Esophagus squamous epithelium (tissue), 4 donors: ENCODE measurements around the gene MTA3.

Source experiments
- CTCF ChIP-seq, 6 experiments: fragments of 450-650 bp in 4 of 6; fragments of 200-600 bp in 2 of 6; sonication (generic) in 2 of 6; IDR thresholded peaks; one replicate each; pipeline ENCODE4 v1.5.1; 2016 to 2019; ENCODE audit warnings: antibody characterized with exemption in 6 of 6, mild to moderate bottlenecking in 4 of 6, moderate library complexity in 4 of 6
- POLR2A ChIP-seq, 4 donors: fragments of 450-650 bp; IDR thresholded peaks; one replicate each; pipeline ENCODE4 v1.6.1; 2017; ENCODE audit warnings: antibody characterized with exemption in 4 of 4, mild to moderate bottlenecking in 4 of 4, moderate library complexity in 3 of 4

GRCh38 chr2:42768706-42769256 lies 200.3 kb downstream of the MTA3 start:
- TF ChIP-seq CTCF (IDR thresholded peaks at IDR 0.05) = no peak
- no peak for TF ChIP-seq POLR2A (IDR thresholded peaks at IDR 0.05)
